Neural cell (in vitro differentiated cells): ENCODE measurements around the gene ABHD17C. TPM values are rescaled to one million over a fixed set of nuclear protein-coding genes. Genes with fewer than 3 reads are reported as not detected.

Experiments
- H2AFZ ChIP-seq: fragments of 200-600, 300-800 bp; sonication (generic), shearing (Covaris generic); 2 replicates; pipeline ENCODE4 v1.6.0; 2014; ENCODE audit warnings: low read depth, mild to moderate bottlenecking, antibody characterized with exemption, low read length, moderate library complexity
- H3F3A ChIP-seq: fragments of 200-600 bp; shearing (Covaris generic); 2 replicates; pipeline ENCODE4 v1.6.1; 2016; ENCODE audit warnings: mild to moderate bottlenecking, moderate library complexity, mixed read lengths, antibody characterized with exemption, low read length; ENCODE audit not compliant: insufficient read depth, poor library complexity, severe bottlenecking
- H3K27ac ChIP-seq: fragments of 200-600, 300-800 bp; sonication (generic), shearing (Covaris generic); 2 replicates; pipeline ENCODE4 v1.5.1; 2014; ENCODE audit warnings: mild to moderate bottlenecking, low read length, moderate library complexity
- H3K27me3 ChIP-seq: fragments of 300-800, 200-600 bp; sonication (generic), shearing (Covaris generic); 2 replicates; pipeline ENCODE4 v1.6.0; 2014; ENCODE audit warnings: mild to moderate bottlenecking, low read depth, low read length, moderate library complexity; ENCODE audit not compliant: insufficient read depth
- H3K36me3 ChIP-seq: fragments of 300-800, 200-600 bp; sonication (generic), shearing (Covaris generic); 2 replicates; pipeline ENCODE4 v1.5.1; 2014; ENCODE audit warnings: mild to moderate bottlenecking, antibody characterized with exemption, low read length, moderate library complexity; ENCODE audit not compliant: insufficient read depth
- H3K4me2 ChIP-seq: fragments of 300-800, 200-600 bp; sonication (generic), shearing (Covaris generic); 2 replicates; pipeline ENCODE4 v1.6.0; 2014; ENCODE audit warnings: mild to moderate bottlenecking, low read length
- H3K4me3 ChIP-seq: fragments of 300-800, 200-600 bp; sonication (generic), shearing (Covaris generic); 2 replicates; pipeline ENCODE4 v1.5.1; 2014; ENCODE audit warnings: mild to moderate bottlenecking, low read length, moderate library complexity
- H3K79me2 ChIP-seq: fragments of 200-600 bp; shearing (Covaris generic); replicated peaks from 2 replicates; pipeline ENCODE4 v1.6.0; 2014; ENCODE audit warnings: mild to moderate bottlenecking, low read length, moderate library complexity; ENCODE audit not compliant: insufficient read depth
- H3K9ac ChIP-seq: fragments of 300-800, 200-600 bp; sonication (generic), shearing (Covaris generic); 2 replicates; pipeline ENCODE4 v1.6.1; 2016; ENCODE audit warnings: mild to moderate bottlenecking, low read length, mixed read lengths
- H3K9me2 ChIP-seq: fragments of 200-600 bp; shearing (Covaris generic); 2 replicates; pipeline ENCODE4 v1.6.1; 2016; ENCODE audit warnings: mild to moderate bottlenecking, low read length, mixed read lengths; ENCODE audit not compliant: insufficient read depth
- H3K9me3 ChIP-seq: fragments of 200-600, 300-800 bp; sonication (generic), shearing (Covaris generic); 2 replicates; pipeline ENCODE4 v1.6.1; 2016; ENCODE audit warnings: mild to moderate bottlenecking, mixed run types, low read length, moderate library complexity, mixed read lengths
- H4K20me1 ChIP-seq: fragments of 200-600 bp; shearing (Covaris generic); 2 replicates; pipeline ENCODE4 v1.6.1; 2016; ENCODE audit warnings: mild to moderate bottlenecking, mixed run types; ENCODE audit not compliant: insufficient read depth
- EP300 ChIP-seq: fragments of 450-650 bp; conservative IDR thresholded peaks from 2 replicates; pipeline ENCODE4 v1.6.1; 2014; ENCODE audit warnings: antibody characterized with exemption, mild to moderate bottlenecking, moderate library complexity; ENCODE audit not compliant: poor library complexity, severe bottlenecking
- EZH2 ChIP-seq: fragments of 200-600, 300-800 bp; shearing (Covaris generic), sonication (generic); IDR thresholded peaks from 2 replicates; pipeline ENCODE4 v1.6.1; 2014; ENCODE audit warnings: antibody characterized with exemption, low read length, borderline replicate concordance, mild to moderate bottlenecking; ENCODE audit not compliant: insufficient read depth, poor library complexity, severe bottlenecking
- MXI1 ChIP-seq: fragments of 450-650 bp; conservative IDR thresholded peaks from 2 replicates; pipeline ENCODE4 v1.6.1; 2014; ENCODE audit warnings: antibody characterized with exemption, mild to moderate bottlenecking; ENCODE audit not compliant: poor library complexity, severe bottlenecking
- POLR2AphosphoS5 ChIP-seq: IDR thresholded peaks from 2 replicates; pipeline ENCODE4 v1.6.1; 2012
- RAD21 ChIP-seq: fragments of 450-650 bp; conservative IDR thresholded peaks from 2 replicates; pipeline ENCODE4 v1.6.1; 2014; ENCODE audit warnings: antibody characterized with exemption, mild to moderate bottlenecking, moderate library complexity
- SMC3 ChIP-seq: fragments of 450-650 bp; conservative IDR thresholded peaks from 2 replicates; pipeline ENCODE4 v1.6.1; 2014; ENCODE audit warnings: antibody characterized with exemption, mild to moderate bottlenecking, moderate library complexity; ENCODE audit not compliant: poor library complexity
- TAF1 ChIP-seq: IDR thresholded peaks from 2 replicates; pipeline ENCODE4 v1.6.1; 2012; ENCODE audit warnings: low read depth
- polyA plus RNA-seq: library from polyadenylated mRNA; depleted of rRNA; stranded (reverse); fragments of >200 nt; gene quantifications from 2 replicates; pipeline ENCODE4 v1.2.3, GENCODE V29; 2014
- TF ChIP-seq, protein P1 (sequence below): IDR thresholded peaks from 2 replicates; pipeline ENCODE4 v1.6.1; 2012; ENCODE audit warnings: borderline replicate concordance
- TF ChIP-seq, protein P2 (sequence below): fragments of 450-650 bp; IDR thresholded peaks from 2 replicates; pipeline ENCODE4 v1.5.1; 2014; ENCODE audit warnings: antibody characterized with exemption, mild to moderate bottlenecking, moderate library complexity; ENCODE audit not compliant: poor library complexity, severe bottlenecking

ABHD17C gene
- polyA plus RNA-seq, 1 donor from 2014 or later: 18.3 TPM

DNA sequence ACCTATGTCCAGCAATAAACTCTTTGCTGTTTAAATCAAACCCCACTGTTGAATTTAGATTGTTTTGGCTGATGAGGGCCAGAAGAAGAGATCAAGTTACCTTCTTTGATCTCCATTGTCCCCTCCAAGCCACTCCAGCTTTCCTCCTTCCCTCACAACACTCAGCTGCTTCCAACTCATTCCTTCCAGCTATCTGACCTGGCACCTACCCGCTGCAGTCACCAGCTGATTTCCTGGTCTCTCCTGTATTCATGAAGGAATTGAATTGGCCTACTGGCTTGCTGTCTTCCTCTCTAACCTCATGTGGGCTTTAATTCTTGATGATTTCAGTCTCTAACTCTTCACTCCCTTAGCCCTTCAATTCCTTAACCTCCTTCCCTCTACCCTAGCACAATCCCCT lies 40.8 kb upstream of the ABHD17C start:
- Histone ChIP-seq H3K36me3 (no peaks in the 10 kb centered on the region), H3K4me3 (no peak overlapping the region), H3K27me3 (no peaks in the 10 kb centered on the region), H4K20me1 (no peaks in the 10 kb centered on the region), H3K4me2 (no peak overlapping the region), H3K9me3 (no peaks in the 10 kb centered on the region), H3K9ac (no peak overlapping the region), H2AFZ (no peak overlapping the region), H3K9me2 (no peaks in the 10 kb centered on the region), H3F3A (no peaks in the 10 kb centered on the region), H3K79me2 (no peaks in the 10 kb centered on the region), H3K27ac (no peak overlapping the region)
- TF ChIP-seq MXI1: no peak
- TF ChIP-seq SMC3: no peak
- no peak for TF ChIP-seq EP300
- no peak for TF ChIP-seq POLR2AphosphoS5
- TF ChIP-seq, protein P1, sequence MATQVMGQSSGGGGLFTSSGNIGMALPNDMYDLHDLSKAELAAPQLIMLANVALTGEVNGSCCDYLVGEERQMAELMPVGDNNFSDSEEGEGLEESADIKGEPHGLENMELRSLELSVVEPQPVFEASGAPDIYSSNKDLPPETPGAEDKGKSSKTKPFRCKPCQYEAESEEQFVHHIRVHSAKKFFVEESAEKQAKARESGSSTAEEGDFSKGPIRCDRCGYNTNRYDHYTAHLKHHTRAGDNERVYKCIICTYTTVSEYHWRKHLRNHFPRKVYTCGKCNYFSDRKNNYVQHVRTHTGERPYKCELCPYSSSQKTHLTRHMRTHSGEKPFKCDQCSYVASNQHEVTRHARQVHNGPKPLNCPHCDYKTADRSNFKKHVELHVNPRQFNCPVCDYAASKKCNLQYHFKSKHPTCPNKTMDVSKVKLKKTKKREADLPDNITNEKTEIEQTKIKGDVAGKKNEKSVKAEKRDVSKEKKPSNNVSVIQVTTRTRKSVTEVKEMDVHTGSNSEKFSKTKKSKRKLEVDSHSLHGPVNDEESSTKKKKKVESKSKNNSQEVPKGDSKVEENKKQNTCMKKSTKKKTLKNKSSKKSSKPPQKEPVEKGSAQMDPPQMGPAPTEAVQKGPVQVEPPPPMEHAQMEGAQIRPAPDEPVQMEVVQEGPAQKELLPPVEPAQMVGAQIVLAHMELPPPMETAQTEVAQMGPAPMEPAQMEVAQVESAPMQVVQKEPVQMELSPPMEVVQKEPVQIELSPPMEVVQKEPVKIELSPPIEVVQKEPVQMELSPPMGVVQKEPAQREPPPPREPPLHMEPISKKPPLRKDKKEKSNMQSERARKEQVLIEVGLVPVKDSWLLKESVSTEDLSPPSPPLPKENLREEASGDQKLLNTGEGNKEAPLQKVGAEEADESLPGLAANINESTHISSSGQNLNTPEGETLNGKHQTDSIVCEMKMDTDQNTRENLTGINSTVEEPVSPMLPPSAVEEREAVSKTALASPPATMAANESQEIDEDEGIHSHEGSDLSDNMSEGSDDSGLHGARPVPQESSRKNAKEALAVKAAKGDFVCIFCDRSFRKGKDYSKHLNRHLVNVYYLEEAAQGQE: no peak
- TF ChIP-seq TAF1: no peak
- TF ChIP-seq, protein P2, sequence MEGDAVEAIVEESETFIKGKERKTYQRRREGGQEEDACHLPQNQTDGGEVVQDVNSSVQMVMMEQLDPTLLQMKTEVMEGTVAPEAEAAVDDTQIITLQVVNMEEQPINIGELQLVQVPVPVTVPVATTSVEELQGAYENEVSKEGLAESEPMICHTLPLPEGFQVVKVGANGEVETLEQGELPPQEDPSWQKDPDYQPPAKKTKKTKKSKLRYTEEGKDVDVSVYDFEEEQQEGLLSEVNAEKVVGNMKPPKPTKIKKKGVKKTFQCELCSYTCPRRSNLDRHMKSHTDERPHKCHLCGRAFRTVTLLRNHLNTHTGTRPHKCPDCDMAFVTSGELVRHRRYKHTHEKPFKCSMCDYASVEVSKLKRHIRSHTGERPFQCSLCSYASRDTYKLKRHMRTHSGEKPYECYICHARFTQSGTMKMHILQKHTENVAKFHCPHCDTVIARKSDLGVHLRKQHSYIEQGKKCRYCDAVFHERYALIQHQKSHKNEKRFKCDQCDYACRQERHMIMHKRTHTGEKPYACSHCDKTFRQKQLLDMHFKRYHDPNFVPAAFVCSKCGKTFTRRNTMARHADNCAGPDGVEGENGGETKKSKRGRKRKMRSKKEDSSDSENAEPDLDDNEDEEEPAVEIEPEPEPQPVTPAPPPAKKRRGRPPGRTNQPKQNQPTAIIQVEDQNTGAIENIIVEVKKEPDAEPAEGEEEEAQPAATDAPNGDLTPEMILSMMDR: no peak
- TF ChIP-seq EZH2: no peak
- TF ChIP-seq RAD21: no peak

DNA sequence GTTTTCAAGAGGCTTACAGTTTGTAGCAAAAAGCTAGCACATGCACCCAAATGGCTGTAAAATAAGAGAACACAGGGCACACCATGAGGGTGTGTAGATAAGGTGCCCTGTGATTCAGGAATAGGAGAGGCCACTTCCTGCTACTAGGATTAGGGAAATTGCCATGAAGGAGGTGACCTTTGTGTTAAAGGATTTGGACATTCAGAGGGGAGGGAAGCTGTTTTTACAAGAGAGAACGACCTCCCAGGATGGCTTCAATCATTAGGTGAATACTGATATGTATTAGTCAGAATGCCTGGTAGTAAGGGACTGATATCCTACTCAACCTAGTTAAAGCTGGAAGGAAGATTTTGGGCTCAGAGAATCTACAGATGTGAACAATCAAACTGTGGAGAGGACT lies 35.7 kb upstream of the ABHD17C start:
- Histone ChIP-seq H3K27ac (no peak overlapping the region), H3F3A (no peaks in the 10 kb centered on the region), H2AFZ (no peak overlapping the region), H3K9ac (no peak overlapping the region), H3K27me3 (no peaks in the 10 kb centered on the region), H3K9me3 (no peaks in the 10 kb centered on the region), H3K4me2 (no peak overlapping the region), H3K36me3 (no peaks in the 10 kb centered on the region), H3K9me2 (no peaks in the 10 kb centered on the region), H3K79me2 (no peaks in the 10 kb centered on the region), H3K4me3 (no peak overlapping the region), H4K20me1 (no peaks in the 10 kb centered on the region)
- no peak for TF ChIP-seq TAF1
- no peak for TF ChIP-seq MXI1
- TF ChIP-seq, protein P2: no peak
- TF ChIP-seq SMC3: no peak
- TF ChIP-seq POLR2AphosphoS5: no peak
- no peak for TF ChIP-seq RAD21
- TF ChIP-seq EZH2: no peak
- TF ChIP-seq EP300: no peak
- TF ChIP-seq, protein P1: no peak
